Transverse colon (tissue), 3 donors: ENCODE results near the gene TANGO6.

Experiments used
- CTCF ChIP-seq, 5 experiments: fragments of 200-600 bp in 3 of 5; fragments of 450-650 bp in 2 of 5; sonication (generic) in 3 of 5; IDR thresholded peaks; 1 replicate in 2 of 5; 2 replicates in 3 of 5; pipeline ENCODE4 v1.5.1; 2016 to 2017; ENCODE audit warnings: antibody characterized with exemption in 5 of 5, inconsistent platforms in 3 of 5, mild to moderate bottlenecking in 2 of 5, moderate library complexity in 1 of 5
- POLR2A ChIP-seq: fragments of 450-650 bp; IDR thresholded peaks from one replicate; pipeline ENCODE4 v1.6.1; 2016; ENCODE audit warnings: antibody characterized with exemption, mild to moderate bottlenecking, moderate library complexity

- TF ChIP-seq POLR2A (no peak), CTCF (IDR thresholded peaks at IDR 0.05) (no peak)
Observed at GRCh38 chr16:69057400-69058378, 214.4 kb downstream of the TANGO6 start.
